ENCODE results near the gene ASPHD1.

ASPHD1 gene

GRCh38 chr16:29893553-29893952 lies 6.7 kb upstream of the ASPHD1 start:
- TF ChIP-seq FOXM1 (IDR thresholded peaks at IDR 0.05; ENCODE audit: borderline replicate concordance, low read depth), result no peak
- TF ChIP-seq EP300 (IDR thresholded peaks at IDR 0.05; ENCODE audit: borderline replicate concordance), result no peak
- TF ChIP-seq RAD21 (IDR thresholded peaks at IDR 0.05; ENCODE audit: low read depth), result no peak
- no peak for TF ChIP-seq NFIC (IDR thresholded peaks at IDR 0.05)
- TF ChIP-seq EGR1 (IDR thresholded peaks at IDR 0.05), result no peak
- TF ChIP-seq MAX (IDR thresholded peaks at IDR 0.05), result no peak
- no peak for TF ChIP-seq ZBTB7A (IDR thresholded peaks at IDR 0.05; ENCODE audit: low read depth)
- TF ChIP-seq USF1 (IDR thresholded peaks at IDR 0.05), result no peak

GRCh38 chr16:29894352-29894751 lies 5.9 kb upstream of the ASPHD1 start:
- TF ChIP-seq YY1 (IDR thresholded peaks at IDR 0.05; ENCODE audit: low read depth), result no peak
- no peak for TF ChIP-seq MAX (IDR thresholded peaks at IDR 0.05)
- no peak for TF ChIP-seq ZBTB7A (IDR thresholded peaks at IDR 0.05; ENCODE audit: low read depth)
- no peak for TF ChIP-seq REST (IDR thresholded peaks at IDR 0.05; ENCODE audit: low read depth)
- no peak for TF ChIP-seq NFIC (IDR thresholded peaks at IDR 0.05)
- no peak for TF ChIP-seq EGR1 (IDR thresholded peaks at IDR 0.05)
- no peak for TF ChIP-seq RAD21 (IDR thresholded peaks at IDR 0.05; ENCODE audit: low read depth)
- no peak for TF ChIP-seq TCF12 (IDR thresholded peaks at IDR 0.05; ENCODE audit: low read depth)
- no peak for TF ChIP-seq USF1 (IDR thresholded peaks at IDR 0.05)
- TF ChIP-seq TAF1 (IDR thresholded peaks at IDR 0.05; ENCODE audit: low read depth), result no peak
- TF ChIP-seq FOXM1 (IDR thresholded peaks at IDR 0.05; ENCODE audit: borderline replicate concordance, low read depth), result no peak
- no peak for TF ChIP-seq CREB1 (IDR thresholded peaks at IDR 0.05; ENCODE audit: low read depth)
- no peak for TF ChIP-seq EP300 (IDR thresholded peaks at IDR 0.05; ENCODE audit: borderline replicate concordance)
- TF ChIP-seq TEAD4 (IDR thresholded peaks at IDR 0.05), result no peak
- TF ChIP-seq CEBPB (IDR thresholded peaks at IDR 0.05), result no peak

- TF ChIP-seq TCF12 (IDR thresholded peaks at IDR 0.05; ENCODE audit: low read depth), result no peak
- no peak for TF ChIP-seq CEBPB (IDR thresholded peaks at IDR 0.05)
- TF ChIP-seq CREB1 (IDR thresholded peaks at IDR 0.05; ENCODE audit: low read depth), result no peak
- TF ChIP-seq ZBTB7A (IDR thresholded peaks at IDR 0.05; ENCODE audit: low read depth), result no peak
- no peak for TF ChIP-seq REST (IDR thresholded peaks at IDR 0.05; ENCODE audit: low read depth)
- no peak for TF ChIP-seq TAF1 (IDR thresholded peaks at IDR 0.05; ENCODE audit: low read depth)
- no peak for TF ChIP-seq RAD21 (IDR thresholded peaks at IDR 0.05; ENCODE audit: low read depth)
- TF ChIP-seq EP300 (IDR thresholded peaks at IDR 0.05; ENCODE audit: borderline replicate concordance), result no peak
- no peak for TF ChIP-seq TEAD4 (IDR thresholded peaks at IDR 0.05)
- TF ChIP-seq EGR1 (IDR thresholded peaks at IDR 0.05), result no peak
- no peak for TF ChIP-seq MAX (IDR thresholded peaks at IDR 0.05)
- no peak for TF ChIP-seq NFIC (IDR thresholded peaks at IDR 0.05)
- TF ChIP-seq YY1 (IDR thresholded peaks at IDR 0.05; ENCODE audit: low read depth), result no peak
- no peak for TF ChIP-seq USF1 (IDR thresholded peaks at IDR 0.05)
Observed at GRCh38 chr16:29896841-29897240, 3.4 kb upstream of the ASPHD1 start.

- TF ChIP-seq FOXM1 (IDR thresholded peaks at IDR 0.05; ENCODE audit: borderline replicate concordance, low read depth) (no peak), CEBPB (IDR thresholded peaks at IDR 0.05) (no peak), TAF1 (IDR thresholded peaks at IDR 0.05; ENCODE audit: low read depth) (no peak), ZBTB7A (IDR thresholded peaks at IDR 0.05; ENCODE audit: low read depth) (no peak), TEAD4 (IDR thresholded peaks at IDR 0.05) (no peak), CREB1 (IDR thresholded peaks at IDR 0.05; ENCODE audit: low read depth) (no peak), RAD21 (IDR thresholded peaks at IDR 0.05; ENCODE audit: low read depth) (no peak), TCF12 (IDR thresholded peaks at IDR 0.05; ENCODE audit: low read depth) (no peak)
Observed at GRCh38 chr16:29897333-29897732, 3.0 kb upstream of the ASPHD1 start.

- TF ChIP-seq TAF1 (IDR thresholded peaks at IDR 0.05; ENCODE audit: low read depth) (no peak), REST (IDR thresholded peaks at IDR 0.05; ENCODE audit: low read depth) (peak; percentile 70), RAD21 (IDR thresholded peaks at IDR 0.05; ENCODE audit: low read depth) (no peak), CEBPB (IDR thresholded peaks at IDR 0.05) (no peak)
Observed at GRCh38 chr16:29898135-29898803, 2.0 kb upstream of the ASPHD1 start.

All from Ishikawa (cell line).